ENCODE measurements around the gene ZFP1. TPM values are rescaled to one million over a fixed set of nuclear protein-coding genes. Genes with fewer than 3 reads are reported as not detected.
"Not testable (repeated sequence)": the region's sequence is repeated elsewhere in the genome, so short reads cannot be mapped to it uniquely, and the experiment has no call there.

Gene ZFP1
- polyA plus RNA-seq, 2 of the 4 experiments (the other 2 are of a cell fraction): 14.4 to 16.1 TPM

DNA sequence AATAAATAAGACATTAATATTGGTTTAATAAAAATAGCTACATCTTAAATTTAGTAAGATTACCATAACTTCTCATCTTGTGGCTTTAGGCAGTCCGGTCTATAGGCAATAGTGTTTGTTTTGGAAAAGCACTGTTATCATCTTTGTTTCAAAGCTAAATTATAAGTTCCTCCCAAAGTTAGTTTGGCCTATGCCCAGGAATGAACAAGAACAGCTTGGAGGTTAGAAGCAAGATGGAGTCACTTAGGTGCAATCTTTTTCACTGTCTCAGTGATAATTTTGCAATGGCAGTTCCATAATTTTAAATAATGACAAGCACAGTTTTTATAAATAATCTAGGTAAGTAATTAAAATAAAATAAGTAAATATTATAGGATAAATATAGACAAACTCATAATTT is 25.7 kb upstream of the ZFP1 start:
- ATAC-seq (no peak), FAIRE-seq (no peak), DNase-seq (ENCODE audit: low read depth in 1 of 2, low spot score in 1 of 2) (no peak)
- no peaks in the 10 kb centered on the region for H3K4me1 ChIP-seq
- POLR2A ChIA-PET: no interaction called here
- H3K9me3 ChIP-seq: peaks cover 9% of the 10 kb centered on the region; the same call in 2 of the 3 replicates
- no peak overlapping the region for H3K27ac ChIP-seq
- TF ChIP-seq HDAC2 (IDR thresholded peaks at IDR 0.05) (no peak), BHLHE40 (IDR thresholded peaks at IDR 0.05; ENCODE audit: low read depth, low read length) (no peak), MAFK (IDR thresholded peaks at IDR 0.05; ENCODE audit: partially characterized antibody) (no peak), MYC (IDR thresholded peaks at IDR 0.05; ENCODE audit: borderline replicate concordance, low read length) (no peak), NR3C1 (IDR thresholded peaks at IDR 0.05) (no peak), CEBPB (IDR thresholded peaks at IDR 0.05) (no peak), EHMT2 (IDR thresholded peaks at IDR 0.05; ENCODE audit: low read depth) (no peak), ZSCAN20 (CRISPR knock-in tag; IDR thresholded peaks at IDR 0.05) (no peak), JUN (IDR thresholded peaks at IDR 0.05) (no peak), CBX8 (IDR thresholded peaks at IDR 0.05) (no peak), POLR2AphosphoS2 (conservative IDR thresholded peaks at IDR 0.05; ENCODE audit: low read length) (no peak), CTCF (IDR thresholded peaks at IDR 0.05) (no peak), HOXA7 (CRISPR knock-in tag; IDR thresholded peaks at IDR 0.05) (no peak), TFCP2L1 (CRISPR knock-in tag; IDR thresholded peaks at IDR 0.05) (no peak), NFE2L2 (conservative IDR thresholded peaks at IDR 0.05; ENCODE audit: low read length) (no peak), ATOH8 (CRISPR knock-in tag; IDR thresholded peaks at IDR 0.05; ENCODE audit: low read depth) (no peak), MAZ (IDR thresholded peaks at IDR 0.05; ENCODE audit: borderline replicate concordance, low read depth, low read length) (no peak)
- TF ChIP-seq, protein P1, sequence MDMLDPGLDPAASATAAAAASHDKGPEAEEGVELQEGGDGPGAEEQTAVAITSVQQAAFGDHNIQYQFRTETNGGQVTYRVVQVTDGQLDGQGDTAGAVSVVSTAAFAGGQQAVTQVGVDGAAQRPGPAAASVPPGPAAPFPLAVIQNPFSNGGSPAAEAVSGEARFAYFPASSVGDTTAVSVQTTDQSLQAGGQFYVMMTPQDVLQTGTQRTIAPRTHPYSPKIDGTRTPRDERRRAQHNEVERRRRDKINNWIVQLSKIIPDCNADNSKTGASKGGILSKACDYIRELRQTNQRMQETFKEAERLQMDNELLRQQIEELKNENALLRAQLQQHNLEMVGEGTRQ (IDR thresholded peaks at IDR 0.05): no peak
- TF ChIP-seq, protein P2, sequence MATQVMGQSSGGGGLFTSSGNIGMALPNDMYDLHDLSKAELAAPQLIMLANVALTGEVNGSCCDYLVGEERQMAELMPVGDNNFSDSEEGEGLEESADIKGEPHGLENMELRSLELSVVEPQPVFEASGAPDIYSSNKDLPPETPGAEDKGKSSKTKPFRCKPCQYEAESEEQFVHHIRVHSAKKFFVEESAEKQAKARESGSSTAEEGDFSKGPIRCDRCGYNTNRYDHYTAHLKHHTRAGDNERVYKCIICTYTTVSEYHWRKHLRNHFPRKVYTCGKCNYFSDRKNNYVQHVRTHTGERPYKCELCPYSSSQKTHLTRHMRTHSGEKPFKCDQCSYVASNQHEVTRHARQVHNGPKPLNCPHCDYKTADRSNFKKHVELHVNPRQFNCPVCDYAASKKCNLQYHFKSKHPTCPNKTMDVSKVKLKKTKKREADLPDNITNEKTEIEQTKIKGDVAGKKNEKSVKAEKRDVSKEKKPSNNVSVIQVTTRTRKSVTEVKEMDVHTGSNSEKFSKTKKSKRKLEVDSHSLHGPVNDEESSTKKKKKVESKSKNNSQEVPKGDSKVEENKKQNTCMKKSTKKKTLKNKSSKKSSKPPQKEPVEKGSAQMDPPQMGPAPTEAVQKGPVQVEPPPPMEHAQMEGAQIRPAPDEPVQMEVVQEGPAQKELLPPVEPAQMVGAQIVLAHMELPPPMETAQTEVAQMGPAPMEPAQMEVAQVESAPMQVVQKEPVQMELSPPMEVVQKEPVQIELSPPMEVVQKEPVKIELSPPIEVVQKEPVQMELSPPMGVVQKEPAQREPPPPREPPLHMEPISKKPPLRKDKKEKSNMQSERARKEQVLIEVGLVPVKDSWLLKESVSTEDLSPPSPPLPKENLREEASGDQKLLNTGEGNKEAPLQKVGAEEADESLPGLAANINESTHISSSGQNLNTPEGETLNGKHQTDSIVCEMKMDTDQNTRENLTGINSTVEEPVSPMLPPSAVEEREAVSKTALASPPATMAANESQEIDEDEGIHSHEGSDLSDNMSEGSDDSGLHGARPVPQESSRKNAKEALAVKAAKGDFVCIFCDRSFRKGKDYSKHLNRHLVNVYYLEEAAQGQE (IDR thresholded peaks at IDR 0.05): no peak
- H3K4me2 ChIP-seq: no peak overlapping the region
- WGBS (ENCODE audit: missing lambda C conversion rate): 60% methylated on average over 1 of the region's 1 CpG
- H3K4me3 ChIP-seq: no peak overlapping the region
- CTCF ChIA-PET: interaction anchor here (1.2 to 5.6 kb wide), 4 partner anchors 10 to 139 kb away, joined by 3 to 39 read pairs (median 6); partner anchors contain the start of gene ZNRF1

DNA sequence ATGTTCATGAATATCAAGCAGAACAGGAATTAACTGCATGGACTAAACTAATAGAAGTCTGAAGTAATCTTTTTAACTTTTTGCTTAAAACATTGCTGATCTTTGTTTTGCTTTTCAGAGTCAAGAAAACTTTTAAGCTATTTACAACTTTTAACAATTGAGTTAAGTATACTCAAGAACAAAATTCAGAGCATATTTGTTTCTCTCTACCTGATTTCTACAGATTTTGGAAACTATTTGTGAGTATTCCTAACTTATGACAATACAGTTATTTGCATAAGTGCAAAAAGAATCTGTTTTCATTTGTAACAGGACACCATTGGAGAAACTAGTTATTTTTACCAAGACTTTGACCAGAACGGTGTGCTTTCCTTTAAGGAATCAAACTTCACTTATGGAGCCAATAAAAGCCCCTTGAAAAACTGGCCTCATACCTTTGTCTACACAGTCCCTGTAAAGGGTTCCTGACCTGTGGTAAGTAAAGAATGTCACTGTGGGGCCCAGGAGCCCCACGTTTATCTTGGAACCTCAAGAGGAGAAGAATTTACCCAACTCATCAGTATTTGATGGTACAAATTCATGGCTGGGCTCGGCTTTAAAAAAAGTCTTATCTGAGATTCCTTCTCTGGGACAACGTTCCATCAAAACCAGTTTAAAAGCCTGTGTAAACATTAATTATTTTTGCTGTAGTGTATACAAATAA is 20.5 kb upstream of the ZFP1 start:
- DNase-seq (ENCODE audit: low read depth in 1 of 2, low spot score in 1 of 2) (no peak), FAIRE-seq (no peak), ATAC-seq (no peak)
- Histone ChIP-seq H3K9me3 (no peaks in the 10 kb centered on the region), H3K4me3 (no peak overlapping the region), H3K4me2 (no peak overlapping the region), H3K4me1 (no peaks in the 10 kb centered on the region), H3K27ac (no peak overlapping the region)
- ChIA-PET POLR2A (no interaction called here), CTCF (interaction anchor here (0.9 to 1.3 kb wide), 3 partner anchors 16 to 130 kb away, joined by 3 to 6 read pairs (median 4); no protein-coding TSS in a partner anchor)
- WGBS (ENCODE audit: missing lambda C conversion rate): 34% methylated on average over 4 of the region's 4 CpGs
- TF ChIP-seq NR3C1 (IDR thresholded peaks at IDR 0.05) (no peak), HDAC2 (IDR thresholded peaks at IDR 0.05) (no peak), RAD21 (conservative IDR thresholded peaks at IDR 0.05 in 1 of 2, IDR thresholded peaks at IDR 0.05 in 1 of 2) (no peak), BHLHE40 (IDR thresholded peaks at IDR 0.05; ENCODE audit: low read depth, low read length) (no peak), SREBF2 (IDR thresholded peaks at IDR 0.05) (no peak), ESRRA (IDR thresholded peaks at IDR 0.05; ENCODE audit: borderline replicate concordance, low read length) (no peak), FOSB (CRISPR knock-in tag; IDR thresholded peaks at IDR 0.05) (no peak), NFE2L2 (conservative IDR thresholded peaks at IDR 0.05; ENCODE audit: low read length) (no peak), TP53 (CRISPR knock-in tag; IDR thresholded peaks at IDR 0.05) (no peak)

- FAIRE-seq, ATAC-seq, POLR2A ChIA-PET: not testable (repeated sequence)
Observed at GRCh38 chr16:75129421-75130149, 18.7 kb upstream of the ZFP1 start.

More at GRCh38 chr16:75129421-75130149, 18.7 kb upstream of the ZFP1 start:
- H3K4me2 ChIP-seq; H3K4me1 ChIP-seq; H3K4me3 ChIP-seq; H3K9me3 ChIP-seq; DNase-seq (ENCODE audit: low read depth in 1 of 2, low spot score in 1 of 2); H3K27ac ChIP-seq: not testable (repeated sequence)
- CTCF ChIA-PET: interaction anchor here (0.9 to 1.5 kb wide), 6 partner anchors 8 to 142 kb away, joined by 3 to 7 read pairs (median 3); partner anchors contain the start of gene ZNRF1
- WGBS (ENCODE audit: missing lambda C conversion rate): 78% methylated on average over 5 of the region's 5 CpGs

Data from A549 (cell line).